ENCODE results near the gene ARG2. TPM values are rescaled to one million over a fixed set of nuclear protein-coding genes. Genes with fewer than 3 reads are reported as not detected.

Gene ARG2
- total and polyA plus RNA-seq, 2 of the 4 experiments (the other 2 are of a cell fraction) = 1.1 to 2.5 TPM

DNA sequence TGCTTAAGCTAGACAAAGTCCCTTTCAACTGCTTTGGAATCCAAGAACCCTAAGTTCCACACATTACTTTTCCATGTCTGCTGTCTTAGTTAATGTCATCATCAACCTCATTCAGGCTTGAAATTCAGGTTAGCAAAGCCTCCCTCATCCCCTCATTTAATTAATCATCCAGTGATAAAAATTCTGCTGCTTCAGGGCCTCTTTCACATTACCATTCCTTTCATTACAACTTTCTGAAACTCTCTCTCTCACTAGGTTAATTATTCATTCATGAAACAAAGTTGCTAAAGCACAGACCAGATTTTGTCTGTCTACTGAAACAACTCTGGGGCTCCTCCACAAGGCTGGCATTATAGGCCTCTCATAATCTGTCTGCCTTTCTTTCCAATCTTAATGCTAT lies 64.1 kb downstream of the ARG2 start:
- Histone ChIP-seq H4K5ac (ENCODE audit: low read depth, low read length) (no peak overlapping the region), H3K36me3 (ENCODE audit: control insufficient read depth, insufficient read depth, low read length) (peaks cover 38% of the 10 kb centered on the region), H3K4me3 (ENCODE audit: insufficient read depth, low read depth, low read length) (no peak overlapping the region), H3K14ac (replicated peaks; ENCODE audit: low read depth, low read length) (no peak overlapping the region), H4K8ac (ENCODE audit: low read depth in 2 of 2, low read length in 2 of 2) (no peak overlapping the region), H3K9me3 (ENCODE audit: control insufficient read depth, insufficient read depth, low read length) (no peaks in the 10 kb centered on the region), H3K9ac (ENCODE audit: low read depth, low read length) (no peak overlapping the region), H3K27me3 (ENCODE audit: control insufficient read depth, insufficient read depth, low read length) (no peaks in the 10 kb centered on the region), H3K27ac (ENCODE audit: insufficient read depth, low read length) (no peak overlapping the region), H3K23ac (ENCODE audit: low read depth, low read length) (no peak overlapping the region), H4K20me1 (ENCODE audit: insufficient read depth, low read length) (peaks cover 4% of the 10 kb centered on the region; the same call in 1 of the 2 replicates), H4K91ac (ENCODE audit: insufficient read depth, low read depth, low read length) (no peak overlapping the region), H3K56ac (ENCODE audit: extremely low read depth, insufficient read depth, low read length) (no peak overlapping the region), H3K79me1 (ENCODE audit: low read depth in 1 of 2, low read length in 2 of 2) (peaks cover 19 to 26% of the 10 kb centered on the region in 2 experiments), H2BK20ac (ENCODE audit: low read depth, low read length) (no peak overlapping the region), H2AK9ac (replicated peaks; ENCODE audit: low read depth, low read length, poor library complexity) (no peak overlapping the region), H3K4me1 (ENCODE audit: control insufficient read depth, insufficient read depth, low read length) (0 out of 2 replicates have a peak, but pooled peaks cover 2% of the 10 kb centered on the region), H2BK120ac (ENCODE audit: low read depth, low read length) (no peak overlapping the region), H2AK5ac (ENCODE audit: low read depth, low read length) (no peak overlapping the region), H2AFZ (replicated peaks; ENCODE audit: low read length, poor library complexity) (no peak overlapping the region), H3K9me1 (ENCODE audit: insufficient read depth, low read length) (no peaks in the 10 kb centered on the region), H3K4ac (ENCODE audit: low read depth, low read length) (no peak overlapping the region), H2BK15ac (ENCODE audit: low read depth, low read length) (no peak overlapping the region), H3K4me2 (ENCODE audit: low read depth, low read length) (no peak overlapping the region), H2BK5ac (ENCODE audit: low read depth, low read length, poor library complexity, severe bottlenecking) (no peak overlapping the region), H3K18ac (ENCODE audit: low read depth, low read length) (no peak overlapping the region)
- intact Hi-C loops (cut with micrococcal nuclease) (no loop called here), dilution Hi-C loops (cut with HindIII; ENCODE audit: low sequenced_read_pairs, unreplicated experiment) (no loop called here), in situ Hi-C loops (cut with MboI; ENCODE audit: low sequenced_read_pairs) (no loop called here)
- no peak for ATAC-seq (ENCODE audit: low read depth)
- TF ChIP-seq CEBPB (IDR thresholded peaks at IDR 0.05; ENCODE audit: low read depth, low read length) (no peak), NFE2L2 (IDR thresholded peaks at IDR 0.05; ENCODE audit: low read depth, low read length) (no peak), CHD1 (IDR thresholded peaks at IDR 0.05; ENCODE audit: low read depth, low read length) (no peak), FOS (IDR thresholded peaks at IDR 0.05; ENCODE audit: low read depth, low read length) (no peak), RCOR1 (IDR thresholded peaks at IDR 0.05; ENCODE audit: insufficient replicate concordance, low read length) (no peak), MAZ (IDR thresholded peaks at IDR 0.05; ENCODE audit: borderline replicate concordance, low read depth, low read length) (no peak), MXI1 (IDR thresholded peaks at IDR 0.05; ENCODE audit: borderline replicate concordance, low read depth, low read length) (no peak), RFX5 (IDR thresholded peaks at IDR 0.05; ENCODE audit: low read depth, low read length) (no peak), MAFK (IDR thresholded peaks at IDR 0.05; ENCODE audit: low read depth, low read length) (no peak), RAD21 (IDR thresholded peaks at IDR 0.05; ENCODE audit: low read length) (no peak), BHLHE40 (IDR thresholded peaks at IDR 0.05; ENCODE audit: low read depth, low read length) (no peak), POLR2A (IDR thresholded peaks at IDR 0.05; ENCODE audit: low read depth, low read length) (no peak), SMC3 (IDR thresholded peaks at IDR 0.05; ENCODE audit: low read depth, low read length) (no peak)
- TF ChIP-seq, protein P1, sequence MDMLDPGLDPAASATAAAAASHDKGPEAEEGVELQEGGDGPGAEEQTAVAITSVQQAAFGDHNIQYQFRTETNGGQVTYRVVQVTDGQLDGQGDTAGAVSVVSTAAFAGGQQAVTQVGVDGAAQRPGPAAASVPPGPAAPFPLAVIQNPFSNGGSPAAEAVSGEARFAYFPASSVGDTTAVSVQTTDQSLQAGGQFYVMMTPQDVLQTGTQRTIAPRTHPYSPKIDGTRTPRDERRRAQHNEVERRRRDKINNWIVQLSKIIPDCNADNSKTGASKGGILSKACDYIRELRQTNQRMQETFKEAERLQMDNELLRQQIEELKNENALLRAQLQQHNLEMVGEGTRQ (IDR thresholded peaks at IDR 0.05; ENCODE audit: low read depth, low read length) = no peak
- TF ChIP-seq, protein P2, sequence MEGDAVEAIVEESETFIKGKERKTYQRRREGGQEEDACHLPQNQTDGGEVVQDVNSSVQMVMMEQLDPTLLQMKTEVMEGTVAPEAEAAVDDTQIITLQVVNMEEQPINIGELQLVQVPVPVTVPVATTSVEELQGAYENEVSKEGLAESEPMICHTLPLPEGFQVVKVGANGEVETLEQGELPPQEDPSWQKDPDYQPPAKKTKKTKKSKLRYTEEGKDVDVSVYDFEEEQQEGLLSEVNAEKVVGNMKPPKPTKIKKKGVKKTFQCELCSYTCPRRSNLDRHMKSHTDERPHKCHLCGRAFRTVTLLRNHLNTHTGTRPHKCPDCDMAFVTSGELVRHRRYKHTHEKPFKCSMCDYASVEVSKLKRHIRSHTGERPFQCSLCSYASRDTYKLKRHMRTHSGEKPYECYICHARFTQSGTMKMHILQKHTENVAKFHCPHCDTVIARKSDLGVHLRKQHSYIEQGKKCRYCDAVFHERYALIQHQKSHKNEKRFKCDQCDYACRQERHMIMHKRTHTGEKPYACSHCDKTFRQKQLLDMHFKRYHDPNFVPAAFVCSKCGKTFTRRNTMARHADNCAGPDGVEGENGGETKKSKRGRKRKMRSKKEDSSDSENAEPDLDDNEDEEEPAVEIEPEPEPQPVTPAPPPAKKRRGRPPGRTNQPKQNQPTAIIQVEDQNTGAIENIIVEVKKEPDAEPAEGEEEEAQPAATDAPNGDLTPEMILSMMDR (conservative IDR thresholded peaks at IDR 0.05; ENCODE audit: low read depth, low read length) = no peak
- TF ChIP-seq, protein P3, sequence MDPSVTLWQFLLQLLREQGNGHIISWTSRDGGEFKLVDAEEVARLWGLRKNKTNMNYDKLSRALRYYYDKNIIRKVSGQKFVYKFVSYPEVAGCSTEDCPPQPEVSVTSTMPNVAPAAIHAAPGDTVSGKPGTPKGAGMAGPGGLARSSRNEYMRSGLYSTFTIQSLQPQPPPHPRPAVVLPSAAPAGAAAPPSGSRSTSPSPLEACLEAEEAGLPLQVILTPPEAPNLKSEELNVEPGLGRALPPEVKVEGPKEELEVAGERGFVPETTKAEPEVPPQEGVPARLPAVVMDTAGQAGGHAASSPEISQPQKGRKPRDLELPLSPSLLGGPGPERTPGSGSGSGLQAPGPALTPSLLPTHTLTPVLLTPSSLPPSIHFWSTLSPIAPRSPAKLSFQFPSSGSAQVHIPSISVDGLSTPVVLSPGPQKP (IDR thresholded peaks at IDR 0.05; ENCODE audit: borderline replicate concordance, low read depth, low read length) = no peak
- BruUV-seq (replicated peaks) = no TSS peak
- ChIA-PET CTCF (no interaction called here), POLR2A (ENCODE audit: unreplicated experiment) (no interaction called here)
- DNase-seq = no peak

Data from IMR-90 (cell line).